GM12892 (cell line): ENCODE measurements around the gene MYEOV.

Experiments used
- POLR2A ChIP-seq: IDR thresholded peaks from 2 replicates; pipeline ENCODE4 v1.6.1; 2011; ENCODE audit warnings: low read depth, low read length, control low read depth
- POLR2AphosphoS5 ChIP-seq: IDR thresholded peaks from 2 replicates; pipeline ENCODE4 v1.6.1; 2011; ENCODE audit warnings: low read depth, low read length, control low read depth
- TAF1 ChIP-seq: IDR thresholded peaks from 2 replicates; pipeline ENCODE4 v1.6.1; 2011; ENCODE audit warnings: low read depth, mild to moderate bottlenecking, control low read depth, low read length, borderline replicate concordance

DNA sequence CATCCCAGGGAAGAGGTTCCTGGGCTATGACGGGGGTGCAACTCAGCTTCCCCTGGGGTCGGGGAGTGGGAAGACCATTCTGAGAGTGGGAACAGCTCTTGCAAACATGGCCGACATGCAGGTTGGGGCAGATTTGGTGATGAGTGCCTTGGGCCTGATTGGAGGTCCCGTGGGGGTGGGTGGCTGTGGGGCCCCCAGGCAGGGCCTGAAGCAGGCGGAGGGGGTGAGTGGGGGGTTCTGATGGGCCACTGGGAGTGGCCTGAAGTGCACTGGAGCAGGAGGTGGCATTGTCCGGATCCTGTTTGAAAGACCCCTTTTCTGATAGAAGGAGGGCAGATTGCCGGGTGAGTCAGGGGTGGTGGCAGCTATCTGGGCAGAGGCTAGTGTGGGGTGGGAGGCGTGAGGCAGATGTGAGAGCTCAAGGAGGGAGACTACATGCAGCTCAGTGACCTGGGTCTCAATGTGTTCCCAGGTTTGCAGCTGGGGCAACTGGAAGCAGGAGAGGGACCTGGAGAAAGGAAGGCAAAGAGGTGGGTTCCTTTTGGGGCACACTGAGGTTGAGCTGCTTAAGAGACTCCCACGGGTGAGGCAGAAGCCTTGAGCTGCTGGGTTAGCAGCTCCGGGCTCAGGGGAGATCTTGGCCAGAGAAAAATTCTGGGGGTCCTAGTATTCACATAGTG is 15.1 kb downstream of the MYEOV start:
- no peak for TF ChIP-seq TAF1
- no peak for TF ChIP-seq POLR2A
- TF ChIP-seq POLR2AphosphoS5, result no peak
